Left kidney (tissue), 2 donors: ENCODE results near the gene MMEL1. TPM values are rescaled to one million over a fixed set of nuclear protein-coding genes. Genes with fewer than 3 reads are reported as not detected.
"Not testable (repeated sequence)": the region's sequence is repeated elsewhere in the genome, so short reads cannot be mapped to it uniquely, and the experiment has no call there.

Experiments
- DNase-seq: peaks from one replicate; pipeline ENCODE4 v3.0.0-alpha.2; 2013
- polyA plus RNA-seq: library from polyadenylated mRNA; unstranded; fragments of 120-200 nt; gene quantifications from one replicate; pipeline ENCODE4 v1.2.1, GENCODE V29; 2013; ENCODE audit not compliant: insufficient read length

MMEL1 gene
- polyA plus RNA-seq, 1 donor = 1.6 TPM

GRCh38 chr1:2557482-2558400 lies 75.1 kb downstream of the MMEL1 start:
- DNase-seq = no peak

GRCh38 chr1:2556678-2557481 lies 75.9 kb downstream of the MMEL1 start:
- DNase-seq = no peak

- no peak for DNase-seq
Observed at GRCh38 chr1:2556277-2556677, 76.5 kb downstream of the MMEL1 start, which contains the start of gene TNFRSF14. Gene TNFRSF14 (plus strand): TSS chr1:2556371. CDS start chr1:2556665, 294 bp downstream.

- DNase-seq = no peak
Observed at GRCh38 chr1:2555634-2556276, 77.1 kb downstream of the MMEL1 start.

- DNase-seq = no peak
Observed at GRCh38 chr1:2554621-2555387, 78.0 kb downstream of the MMEL1 start.

- DNase-seq = no peak
Observed at GRCh38 chr1:2553871-2554620, 78.8 kb downstream of the MMEL1 start.

GRCh38 chr1:2553076-2553475 lies 79.7 kb downstream of the MMEL1 start:
- not testable (repeated sequence) for DNase-seq

- no peak for DNase-seq
Observed at GRCh38 chr1:2552189-2552588, 80.6 kb downstream of the MMEL1 start.

- not testable (repeated sequence) for DNase-seq
Observed at GRCh38 chr1:2551544-2551943, 81.3 kb downstream of the MMEL1 start.

- not testable (repeated sequence) for DNase-seq
Observed at GRCh38 chr1:2550309-2550861, 82.4 kb downstream of the MMEL1 start.

GRCh38 chr1:2549367-2550029 lies 83.3 kb downstream of the MMEL1 start:
- DNase-seq = not testable (repeated sequence)

- DNase-seq = no peak
Observed at GRCh38 chr1:2548068-2548589, 84.7 kb downstream of the MMEL1 start.

GRCh38 chr1:2547210-2548067 lies 85.4 kb downstream of the MMEL1 start:
- DNase-seq = no peak

- DNase-seq = no peak
Observed at GRCh38 chr1:2546515-2547209, 86.2 kb downstream of the MMEL1 start.

- DNase-seq = no peak
Observed at GRCh38 chr1:2545754-2546514, 86.9 kb downstream of the MMEL1 start.

- DNase-seq = no peak
Observed at GRCh38 chr1:2544875-2545640, 87.8 kb downstream of the MMEL1 start.
